CD4-positive, alpha-beta memory T cell (primary cell): ENCODE results near the gene MOV10. TPM values are rescaled to one million over a fixed set of nuclear protein-coding genes. Genes with fewer than 3 reads are reported as not detected.

Experiments
- CTCF ChIA-PET: fragments of 350-600 bp; sonication (Branson Sonifier 250); formaldehyde crosslinking; loops from one replicate; lab custom pipeline; 2021; ENCODE audit warnings: inconsistent platforms; ENCODE audit not compliant: partially characterized antibody; lab: Charles Lee
- POLR2A ChIA-PET: fragments of 350-600 bp; sonication (Branson Sonifier 250); formaldehyde crosslinking; loops from one replicate; lab custom pipeline; 2021; ENCODE audit not compliant: partially characterized antibody; lab: Charles Lee
- DNase-seq, 5 donors: peaks; one replicate each; pipeline versions ENCODE4 v3.0.0 to v3.0.0-alpha.2; 2020 to 2022; ENCODE audit warnings: mixed read lengths in 1 of 5
- H3K27ac ChIP-seq: one replicate; pipeline ENCODE4 v1.7.0; 2013; ENCODE audit warnings: low read depth, low read length
- H3K27me3 ChIP-seq: 2 replicates; pipeline ENCODE4 v1.7.0; 2013; ENCODE audit warnings: mild to moderate bottlenecking, low read length, moderate library complexity; ENCODE audit not compliant: insufficient read depth
- H3K36me3 ChIP-seq: 2 replicates; pipeline ENCODE4 v1.7.0; 2013; ENCODE audit warnings: mild to moderate bottlenecking, low read length, moderate library complexity; ENCODE audit not compliant: insufficient read depth
- H3K4me1 ChIP-seq: 2 replicates; pipeline ENCODE4 v1.7.0; 2013; ENCODE audit warnings: mild to moderate bottlenecking, low read length, moderate library complexity; ENCODE audit not compliant: insufficient read depth
- H3K4me3 ChIP-seq, 2 donors: one replicate each; pipeline ENCODE4 v1.7.0; 2013; ENCODE audit warnings: low read length in 2 of 2, mild to moderate bottlenecking in 1 of 2
- H3K9me3 ChIP-seq, 2 donors: one replicate each; pipeline ENCODE4 v1.7.0; 2013; ENCODE audit warnings: low read length in 2 of 2, control low read depth in 1 of 2; ENCODE audit not compliant: control insufficient read depth in 1 of 2
- H3K27ac Mint-ChIP-seq, 7 donors: one replicate each; pipeline ENCODE4 v1.8.0; 2020 to 2021; ENCODE audit warnings: mixed read lengths in 7 of 7, mild to moderate bottlenecking in 6 of 7, inconsistent platforms in 3 of 7, moderate library complexity in 3 of 7
- H3K27me3 Mint-ChIP-seq, 2 donors: one replicate each; pipeline ENCODE4 v1.8.0; 2020 to 2021; ENCODE audit warnings: mixed read lengths in 2 of 2
- H3K36me3 Mint-ChIP-seq, 2 donors: one replicate each; pipeline ENCODE4 v1.8.0; 2020 to 2021; ENCODE audit warnings: mixed read lengths in 2 of 2, inconsistent platforms in 1 of 2, mild to moderate bottlenecking in 1 of 2
- H3K4me1 Mint-ChIP-seq, 4 donors: one replicate each; pipeline ENCODE4 v1.8.0; 2020 to 2021; ENCODE audit warnings: mixed read lengths in 4 of 4, mild to moderate bottlenecking in 1 of 4
- H3K4me3 Mint-ChIP-seq, 8 donors: one replicate each; pipeline ENCODE4 v1.8.0; 2020 to 2021; ENCODE audit warnings: mixed read lengths in 8 of 8, mild to moderate bottlenecking in 7 of 8, moderate library complexity in 6 of 8, inconsistent platforms in 3 of 8
- H3K9me3 Mint-ChIP-seq, 8 donors: one replicate each; pipeline ENCODE4 v1.8.0; 2020 to 2021; ENCODE audit warnings: mixed read lengths in 8 of 8, mild to moderate bottlenecking in 5 of 8, inconsistent platforms in 3 of 8, moderate library complexity in 1 of 8
- intact Hi-C: fragments of 100-400 bp; cut with micrococcal nuclease; formaldehyde crosslinking; loops from one replicate; pipeline ENCODE4 v1.15.1; 2023
- polyA plus RNA-seq, 2 donors: library from polyadenylated mRNA; unstranded; fragments of 300-500 nt; fragmentation: Illumina TruSeq; gene quantifications; one replicate each; pipeline ENCODE4 v1.2.3, GENCODE V29; 2021
- total RNA-seq, 2 experiments: library from RNA; stranded (reverse); gene quantifications; one replicate each; pipeline ENCODE4 v1.2.3, GENCODE V29; 2021

The MOV10 gene
- total and polyA plus RNA-seq, 4 experiments from 2014 or later: 21.8 to 96.1 (median 67.1) TPM

GRCh38 chr1:112678605-112679004, 4.1 kb downstream of the MOV10 start:
- no peak overlapping the region for H3K4me3 Mint-ChIP-seq
- peaks cover 41 to 57% (median 49%) of the 10 kb centered on the region in 4 donors for H3K4me1 Mint-ChIP-seq
- peaks cover 9 to 18% of the 10 kb centered on the region in 2 donors for H3K36me3 Mint-ChIP-seq
- ChIA-PET POLR2A (no interaction called here), CTCF (no interaction called here)
- no peaks in the 10 kb centered on the region for H3K27me3 Mint-ChIP-seq
- no peak overlapping the region for H3K4me3 ChIP-seq
- DNase-seq: no peak
- H3K9me3 ChIP-seq: no peaks in the 10 kb centered on the region
- no peak overlapping the region for H3K27ac ChIP-seq
- no peaks in the 10 kb centered on the region for H3K9me3 Mint-ChIP-seq
- H3K27me3 ChIP-seq: no peaks in the 10 kb centered on the region
- intact Hi-C loops: no loop called here
- H3K27ac Mint-ChIP-seq: peak overlapping the region in 2 of 7 donors; percentile 40 to 48
- no peaks in the 10 kb centered on the region for H3K36me3 ChIP-seq
- H3K4me1 ChIP-seq: peaks cover 48% of the 10 kb centered on the region

GRCh38 chr1:112685913-112686312, 11.5 kb downstream of the MOV10 start:
- no peak overlapping the region for H3K4me3 ChIP-seq
- H3K27me3 ChIP-seq: no peaks in the 10 kb centered on the region
- no peaks in the 10 kb centered on the region for H3K9me3 ChIP-seq
- Mint-ChIP-seq H3K4me3 (no peak overlapping the region), H3K27me3 (no peaks in the 10 kb centered on the region), H3K36me3 (peaks cover 22 to 27% of the 10 kb centered on the region in 2 donors), H3K27ac (peak overlapping the region in 3 of 7 donors; percentile 29 to 70 (median 52)), H3K4me1 (peaks cover 7 to 17% (median 15%) of the 10 kb centered on the region in 4 donors), H3K9me3 (no peaks in the 10 kb centered on the region)
- intact Hi-C loops: no loop called here
- H3K36me3 ChIP-seq: peaks cover 17% of the 10 kb centered on the region
- no peak overlapping the region for H3K27ac ChIP-seq
- POLR2A ChIA-PET: interaction anchor here (1.5 kb wide), 1 partner anchor 68 kb away, joined by 3 read pairs; no protein-coding TSS in a partner anchor
- no peak for DNase-seq
- CTCF ChIA-PET: no interaction called here
- H3K4me1 ChIP-seq: no peaks in the 10 kb centered on the region

- H3K4me1 Mint-ChIP-seq: peaks cover 7 to 17% (median 15%) of the 10 kb centered on the region in 4 donors
- H3K36me3 ChIP-seq: peaks cover 19% of the 10 kb centered on the region
- no peaks in the 10 kb centered on the region for H3K27me3 ChIP-seq
- H3K4me3 ChIP-seq: no peak overlapping the region
- ChIA-PET POLR2A (interaction anchor here (1.5 kb wide), 1 partner anchor 68 kb away, joined by 3 read pairs; no protein-coding TSS in a partner anchor), CTCF (no interaction called here)
- H3K27ac ChIP-seq: no peak overlapping the region
- no peaks in the 10 kb centered on the region for H3K9me3 ChIP-seq
- no peaks in the 10 kb centered on the region for H3K27me3 Mint-ChIP-seq
- peak overlapping the region in 2 of 7 donors; percentile 52 to 58 for H3K27ac Mint-ChIP-seq
- H3K36me3 Mint-ChIP-seq: peaks cover 23 to 32% of the 10 kb centered on the region in 2 donors
- H3K4me3 Mint-ChIP-seq: no peak overlapping the region
- intact Hi-C loops: no loop called here
- no peak for DNase-seq
- no peaks in the 10 kb centered on the region for H3K9me3 Mint-ChIP-seq
- H3K4me1 ChIP-seq: no peaks in the 10 kb centered on the region
Measured at GRCh38 chr1:112686417-112686816, 12.0 kb downstream of the MOV10 start.

- POLR2A ChIA-PET: interaction anchor here (1.5 kb wide), 1 partner anchor 69 kb away, joined by 3 read pairs; no protein-coding TSS in a partner anchor
- no peak overlapping the region for H3K27ac ChIP-seq
- peaks cover 24% of the 10 kb centered on the region for H3K36me3 ChIP-seq
- no peaks in the 10 kb centered on the region for H3K27me3 Mint-ChIP-seq
- H3K4me3 Mint-ChIP-seq: no peak overlapping the region
- intact Hi-C loops: no loop called here
- H3K4me1 Mint-ChIP-seq: peaks cover 7 to 17% (median 14%) of the 10 kb centered on the region in 4 donors
- no peaks in the 10 kb centered on the region for H3K9me3 ChIP-seq
- CTCF ChIA-PET: no interaction called here
- H3K4me1 ChIP-seq: no peaks in the 10 kb centered on the region
- H3K4me3 ChIP-seq: no peak overlapping the region
- no peak for DNase-seq
- H3K27ac Mint-ChIP-seq: peak overlapping the region in 3 of 7 donors; percentile 1 to 58 (median 24)
- no peaks in the 10 kb centered on the region for H3K9me3 Mint-ChIP-seq
- peaks cover 27 to 36% of the 10 kb centered on the region in 2 donors for H3K36me3 Mint-ChIP-seq
- no peaks in the 10 kb centered on the region for H3K27me3 ChIP-seq
Measured at GRCh38 chr1:112686835-112687234, 12.4 kb downstream of the MOV10 start.

- Histone ChIP-seq H3K4me3 (no peak overlapping the region), H3K27ac (no peak overlapping the region), H3K9me3 (no peaks in the 10 kb centered on the region), H3K27me3 (no peaks in the 10 kb centered on the region), H3K36me3 (peaks cover 29% of the 10 kb centered on the region), H3K4me1 (no peaks in the 10 kb centered on the region)
- H3K9me3 Mint-ChIP-seq: no peaks in the 10 kb centered on the region
- peaks cover 31 to 41% of the 10 kb centered on the region in 2 donors for H3K36me3 Mint-ChIP-seq
- intact Hi-C loops: no loop called here
- H3K27ac Mint-ChIP-seq: peak overlapping the region in 1 of 7 donors; percentile 71
- no peaks in the 10 kb centered on the region for H3K27me3 Mint-ChIP-seq
- H3K4me3 Mint-ChIP-seq: no peak overlapping the region
- ChIA-PET CTCF (no interaction called here), POLR2A (no interaction called here)
- no peak for DNase-seq
- peaks cover 7 to 17% (median 13%) of the 10 kb centered on the region in 4 donors for H3K4me1 Mint-ChIP-seq
Measured at GRCh38 chr1:112687361-112687760, 12.9 kb downstream of the MOV10 start.

GRCh38 chr1:112687785-112688496, 13.5 kb downstream of the MOV10 start:
- Mint-ChIP-seq H3K4me1 (peaks cover 7 to 17% (median 10%) of the 10 kb centered on the region in 4 donors), H3K36me3 (peaks cover 34 to 42% of the 10 kb centered on the region in 2 donors), H3K9me3 (no peaks in the 10 kb centered on the region), H3K27ac (peak overlapping the region in 5 of 7 donors; percentile 14 to 83 (median 26)), H3K4me3 (no peak overlapping the region), H3K27me3 (no peaks in the 10 kb centered on the region)
- H3K27ac ChIP-seq: no peak overlapping the region
- H3K4me3 ChIP-seq: no peak overlapping the region
- DNase-seq: no peak
- no peaks in the 10 kb centered on the region for H3K27me3 ChIP-seq
- H3K9me3 ChIP-seq: no peaks in the 10 kb centered on the region
- ChIA-PET POLR2A (no interaction called here), CTCF (no interaction called here)
- H3K36me3 ChIP-seq: peaks cover 35% of the 10 kb centered on the region
- no peaks in the 10 kb centered on the region for H3K4me1 ChIP-seq
- intact Hi-C loops: no loop called here

- no peaks in the 10 kb centered on the region for H3K27me3 ChIP-seq
- H3K4me1 ChIP-seq: no peaks in the 10 kb centered on the region
- no peak overlapping the region for H3K27ac ChIP-seq
- Mint-ChIP-seq H3K9me3 (no peaks in the 10 kb centered on the region), H3K36me3 (peaks cover 37 to 47% of the 10 kb centered on the region in 2 donors), H3K27me3 (no peaks in the 10 kb centered on the region), H3K4me3 (no peak overlapping the region), H3K4me1 (peaks cover 7 to 17% (median 10%) of the 10 kb centered on the region in 4 donors), H3K27ac (peak overlapping the region in 2 of 7 donors; percentile 16 to 37)
- POLR2A ChIA-PET: no interaction called here
- H3K4me3 ChIP-seq: no peak overlapping the region
- peaks cover 40% of the 10 kb centered on the region for H3K36me3 ChIP-seq
- CTCF ChIA-PET: no interaction called here
- intact Hi-C loops: no loop called here
- no peaks in the 10 kb centered on the region for H3K9me3 ChIP-seq
- DNase-seq: no peak
Measured at GRCh38 chr1:112688781-112689193, 14.3 kb downstream of the MOV10 start.
